SK-N-SH treated with all-trans-retinoic acid at 6 μM for 48 hours (cell line): ENCODE measurements around the gene ABR.
A peak's percentile ranks its signal among the peaks of the same experiment; 100 is the strongest.
"Not testable (repeated sequence)": the region's sequence is repeated elsewhere in the genome, so short reads cannot be mapped to it uniquely, and the experiment has no call there.

Source experiments
- ATAC-seq: fragments of 200-7000 bp; cut with Tn5 transposase; 3 replicates; pipeline ENCODE4 v1.9.1; 2020; ENCODE audit warnings: mild to moderate bottlenecking, moderate library complexity
- BACH2 ChIP-seq: fragments of 250-450 bp; sonication (Bioruptor Pico); IDR thresholded peaks from 2 replicates; pipeline ENCODE4 v1.9.0; 2021; ENCODE audit warnings: mild to moderate bottlenecking, borderline replicate concordance
- CREB5 ChIP-seq: fragments of 250-450 bp; sonication (Bioruptor Pico); IDR thresholded peaks from 2 replicates; pipeline ENCODE4 v1.5.1; 2020; ENCODE audit warnings: low read depth, mild to moderate bottlenecking, moderate library complexity
- CSDC2 ChIP-seq: fragments of 250-450 bp; sonication (Bioruptor Pico); IDR thresholded peaks from 2 replicates; pipeline ENCODE4 v1.5.0; 2020; ENCODE audit warnings: mild to moderate bottlenecking, moderate library complexity
- CSRNP3 ChIP-seq: fragments of 250-450 bp; sonication (Bioruptor Pico); IDR thresholded peaks from 2 replicates; pipeline ENCODE4 v1.5.1; 2021; ENCODE audit warnings: mild to moderate bottlenecking, moderate library complexity
- ESRRG ChIP-seq: fragments of 250-450 bp; sonication (Bioruptor Pico); IDR thresholded peaks from 2 replicates; pipeline ENCODE4 v1.6.1; 2021; ENCODE audit warnings: mild to moderate bottlenecking
- GLIS3 ChIP-seq: fragments of 250-450 bp; sonication (Bioruptor Pico); IDR thresholded peaks from 2 replicates; pipeline ENCODE4 v1.5.0; 2020; ENCODE audit warnings: mild to moderate bottlenecking, moderate library complexity
- ISL1 ChIP-seq: fragments of 250-450 bp; sonication (Bioruptor Pico); IDR thresholded peaks from 2 replicates; pipeline ENCODE4 v2.1.2; 2022; ENCODE audit warnings: mild to moderate bottlenecking, moderate library complexity
- OSR1 ChIP-seq: fragments of 250-450 bp; sonication (Bioruptor Pico); IDR thresholded peaks from 2 replicates; pipeline ENCODE4 v1.8.0; 2022; ENCODE audit warnings: moderate library complexity, mild to moderate bottlenecking, inconsistent platforms
- POU6F1 ChIP-seq: fragments of 250-450 bp; sonication (Bioruptor Pico); IDR thresholded peaks from 2 replicates; pipeline ENCODE4 v1.8.0; 2021; ENCODE audit warnings: low read depth, mild to moderate bottlenecking, moderate library complexity, borderline replicate concordance
- SNAI2 ChIP-seq: fragments of 250-450 bp; sonication (Bioruptor Pico); IDR thresholded peaks from 2 replicates; pipeline ENCODE4 v1.5.0; 2020; ENCODE audit warnings: mild to moderate bottlenecking, moderate library complexity
- TCF4 ChIP-seq: fragments of 250-450 bp; sonication (Bioruptor Pico); IDR thresholded peaks from 2 replicates; pipeline ENCODE4 v1.8.0; 2021; ENCODE audit warnings: mild to moderate bottlenecking, moderate library complexity, borderline replicate concordance
- TOX ChIP-seq: fragments of 250-450 bp; sonication (Bioruptor Pico); IDR thresholded peaks from 2 replicates; pipeline ENCODE4 v1.8.0; 2021; ENCODE audit warnings: mild to moderate bottlenecking, moderate library complexity, borderline replicate concordance
- TSHZ2 ChIP-seq: fragments of 250-450 bp; sonication (Bioruptor Pico); IDR thresholded peaks from 2 replicates; pipeline ENCODE4 v1.5.0; 2020; ENCODE audit warnings: mild to moderate bottlenecking, moderate library complexity
- ZC3H10 ChIP-seq: fragments of 250-450 bp; sonication (Bioruptor Pico); IDR thresholded peaks from 2 replicates; pipeline ENCODE4 v1.5.1; 2021; ENCODE audit warnings: mild to moderate bottlenecking, moderate library complexity
- ZFP3 ChIP-seq: fragments of 250-450 bp; sonication (Bioruptor Pico); IDR thresholded peaks from 2 replicates; pipeline ENCODE4 v1.5.0; 2020; ENCODE audit warnings: mild to moderate bottlenecking, moderate library complexity
- ZFP30 ChIP-seq: fragments of 450-650 bp; formaldehyde crosslinking; IDR thresholded peaks from 2 replicates; pipeline ENCODE4 v1.5.0; 2022; ENCODE audit warnings: mild to moderate bottlenecking, moderate library complexity
- ZNF70 ChIP-seq: fragments of 450-650 bp; formaldehyde crosslinking; IDR thresholded peaks from 2 replicates; pipeline ENCODE4 v1.5.0; 2020; ENCODE audit warnings: mild to moderate bottlenecking, moderate library complexity
- ZNF8 ChIP-seq: fragments of 450-650 bp; formaldehyde crosslinking; IDR thresholded peaks from 2 replicates; pipeline ENCODE4 v1.5.0; 2020; ENCODE audit warnings: mild to moderate bottlenecking, moderate library complexity
- TF ChIP-seq, protein P1 (sequence below): fragments of 250-450 bp; sonication (Bioruptor Pico); IDR thresholded peaks from 2 replicates; pipeline ENCODE4 v1.8.0; 2020; ENCODE audit warnings: mild to moderate bottlenecking, moderate library complexity, borderline replicate concordance

The ABR gene

GRCh38 chr17:1049446-1050225, 130.1 kb downstream of the ABR start:
- TF ChIP-seq CSRNP3 (no peak), BACH2 (CRISPR knock-in tag) (no peak), CSDC2 (no peak), CREB5 (CRISPR knock-in tag) (no peak), ZNF70 (CRISPR knock-in tag) (no peak), TSHZ2 (CRISPR knock-in tag) (no peak)
- no peak for ATAC-seq

- not testable (repeated sequence) for ATAC-seq
These were observed 131.2 kb downstream of the ABR start for GRCh38 chr17:1048516-1049115.

- peak; percentile 10; the same call in 1 of the 3 replicates for ATAC-seq
- TF ChIP-seq BACH2 (CRISPR knock-in tag) (no peak), CSDC2 (no peak), ZC3H10 (CRISPR knock-in tag) (no peak), ISL1 (CRISPR knock-in tag) (no peak), OSR1 (CRISPR knock-in tag) (no peak), ESRRG (CRISPR knock-in tag) (no peak), CSRNP3 (no peak), ZNF70 (CRISPR knock-in tag) (no peak), ZFP30 (CRISPR knock-in tag) (no peak), TCF4 (CRISPR knock-in tag) (no peak), TOX (CRISPR knock-in tag) (no peak), TSHZ2 (CRISPR knock-in tag) (no peak), POU6F1 (CRISPR knock-in tag) (no peak), ZNF8 (CRISPR knock-in tag) (no peak), CREB5 (CRISPR knock-in tag) (no peak), SNAI2 (CRISPR knock-in tag) (no peak), GLIS3 (no peak), ZFP3 (CRISPR knock-in tag) (no peak)
- TF ChIP-seq, protein P1, sequence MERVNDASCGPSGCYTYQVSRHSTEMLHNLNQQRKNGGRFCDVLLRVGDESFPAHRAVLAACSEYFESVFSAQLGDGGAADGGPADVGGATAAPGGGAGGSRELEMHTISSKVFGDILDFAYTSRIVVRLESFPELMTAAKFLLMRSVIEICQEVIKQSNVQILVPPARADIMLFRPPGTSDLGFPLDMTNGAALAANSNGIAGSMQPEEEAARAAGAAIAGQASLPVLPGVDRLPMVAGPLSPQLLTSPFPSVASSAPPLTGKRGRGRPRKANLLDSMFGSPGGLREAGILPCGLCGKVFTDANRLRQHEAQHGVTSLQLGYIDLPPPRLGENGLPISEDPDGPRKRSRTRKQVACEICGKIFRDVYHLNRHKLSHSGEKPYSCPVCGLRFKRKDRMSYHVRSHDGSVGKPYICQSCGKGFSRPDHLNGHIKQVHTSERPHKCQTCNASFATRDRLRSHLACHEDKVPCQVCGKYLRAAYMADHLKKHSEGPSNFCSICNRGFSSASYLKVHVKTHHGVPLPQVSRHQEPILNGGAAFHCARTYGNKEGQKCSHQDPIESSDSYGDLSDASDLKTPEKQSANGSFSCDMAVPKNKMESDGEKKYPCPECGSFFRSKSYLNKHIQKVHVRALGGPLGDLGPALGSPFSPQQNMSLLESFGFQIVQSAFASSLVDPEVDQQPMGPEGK (CRISPR knock-in tag), result no peak
These were observed 131.8 kb downstream of the ABR start for GRCh38 chr17:1047879-1048470.
